ENCODE data around the gene AP3B1. TPM values are rescaled to one million over a fixed set of nuclear protein-coding genes. Genes with fewer than 3 reads are reported as not detected.
A peak's percentile ranks its signal among the peaks of the same experiment; 100 is the strongest.

Gene AP3B1
- total RNA-seq, 1 donor from 2014 or later, result 40.0 TPM

GRCh38 chr5:78273436-78273835 lies 21.1 kb downstream of the AP3B1 start:
- H3K27ac ChIP-seq, result no peak overlapping the region
- intact Hi-C loops (cut with DNase I), result no loop called here
- H3K27me3 ChIP-seq (ENCODE audit: low read depth), result no peaks in the 10 kb centered on the region
- no peak for ATAC-seq
- no peak overlapping the region for H3K4me3 ChIP-seq
- H3K4me1 ChIP-seq, result no peaks in the 10 kb centered on the region
- H3K9me3 ChIP-seq, result no peaks in the 10 kb centered on the region
- H3K36me3 ChIP-seq, result no peaks in the 10 kb centered on the region
- no peak for DNase-seq
- TF ChIP-seq CTCF (IDR thresholded peaks at IDR 0.05), result no peak

GRCh38 chr5:78271766-78272165 lies 22.7 kb downstream of the AP3B1 start:
- no peaks in the 10 kb centered on the region for H3K9me3 ChIP-seq
- H3K4me3 ChIP-seq, result no peak overlapping the region
- no peak overlapping the region for H3K27ac ChIP-seq
- DNase-seq (no peak), ATAC-seq (no peak)
- no peaks in the 10 kb centered on the region for H3K4me1 ChIP-seq
- no peaks in the 10 kb centered on the region for H3K27me3 ChIP-seq (ENCODE audit: low read depth)
- no peak for TF ChIP-seq CTCF (IDR thresholded peaks at IDR 0.05)
- H3K36me3 ChIP-seq, result peaks cover 4% of the 10 kb centered on the region
- intact Hi-C loops (cut with DNase I), result no loop called here

- intact Hi-C loops (cut with DNase I), result no loop called here
These were observed 25.3 kb downstream of the AP3B1 start for GRCh38 chr5:78269088-78269703.

GRCh38 chr5:78268356-78268755 lies 26.1 kb downstream of the AP3B1 start:
- Histone ChIP-seq H3K27me3 (ENCODE audit: low read depth) (no peaks in the 10 kb centered on the region), H3K4me3 (no peak overlapping the region), H3K9me3 (no peaks in the 10 kb centered on the region), H3K4me1 (no peaks in the 10 kb centered on the region), H3K27ac (no peak overlapping the region), H3K36me3 (peaks cover 37% of the 10 kb centered on the region)
- no peak for TF ChIP-seq CTCF (IDR thresholded peaks at IDR 0.05)
- intact Hi-C loops (cut with DNase I), result no loop called here
- DNase-seq, result no peak
- peak in 1 of 2 donors; percentile 40 for ATAC-seq

More at GRCh38 chr5:78269088-78269703, 25.3 kb downstream of the AP3B1 start:
- Histone ChIP-seq H3K4me3 (no peak overlapping the region), H3K9me3 (no peaks in the 10 kb centered on the region), H3K36me3 (peaks cover 29% of the 10 kb centered on the region), H3K27me3 (ENCODE audit: low read depth) (no peaks in the 10 kb centered on the region), H3K4me1 (no peaks in the 10 kb centered on the region), H3K27ac (no peak overlapping the region)
- DNase-seq, result no peak
- peak; percentile 48 for TF ChIP-seq CTCF (IDR thresholded peaks at IDR 0.05)
- peak in 1 of 2 donors; percentile 50 for ATAC-seq

- no peak for ATAC-seq
- no peaks in the 10 kb centered on the region for H3K4me1 ChIP-seq
- H3K27me3 ChIP-seq (ENCODE audit: low read depth), result no peaks in the 10 kb centered on the region
- no peak for TF ChIP-seq CTCF (IDR thresholded peaks at IDR 0.05)
- H3K27ac ChIP-seq, result no peak overlapping the region
- H3K36me3 ChIP-seq, result peaks cover 52% of the 10 kb centered on the region
- intact Hi-C loops (cut with DNase I), result no loop called here
- H3K4me3 ChIP-seq, result no peak overlapping the region
- no peaks in the 10 kb centered on the region for H3K9me3 ChIP-seq
- no peak for DNase-seq
These were observed 29.3 kb downstream of the AP3B1 start for GRCh38 chr5:78265163-78265562.

Measured in lower lobe of right lung (tissue), 2 donors.